IPS-20b (cell line): ENCODE measurements around the gene OPRM1.

Source experiments
- H3K27ac ChIP-seq: one replicate; pipeline ENCODE4 v1.5.1; 2013; ENCODE audit warnings: low read length
- H3K27me3 ChIP-seq: 2 replicates; pipeline ENCODE4 v1.6.1; 2013; ENCODE audit warnings: mild to moderate bottlenecking, low read length, inconsistent platforms; ENCODE audit not compliant: insufficient read depth
- H3K36me3 ChIP-seq: 2 replicates; pipeline ENCODE4 v1.6.1; 2013; ENCODE audit warnings: low read depth, mild to moderate bottlenecking, inconsistent platforms, low read length, moderate library complexity; ENCODE audit not compliant: insufficient read depth
- H3K4me1 ChIP-seq: 2 replicates; pipeline ENCODE4 v1.6.1; 2013; ENCODE audit warnings: mild to moderate bottlenecking, control low read depth, inconsistent platforms, low read length, moderate library complexity; ENCODE audit not compliant: insufficient read depth
- H3K4me3 ChIP-seq: 2 replicates; pipeline ENCODE4 v1.5.1; 2013; ENCODE audit warnings: mild to moderate bottlenecking, low read length, inconsistent platforms
- H3K9ac ChIP-seq: 2 replicates; pipeline ENCODE4 v1.6.1; 2013; ENCODE audit warnings: low read depth, mild to moderate bottlenecking, inconsistent platforms, low read length, moderate library complexity
- H3K9me3 ChIP-seq: 2 replicates; pipeline ENCODE4 v1.6.1; 2013; ENCODE audit warnings: mild to moderate bottlenecking, low read depth, low read length, inconsistent platforms; ENCODE audit not compliant: insufficient read depth

Gene OPRM1

GRCh38 chr6:154267508-154268106 lies 228.6 kb downstream of the OPRM1 start:
- no peak overlapping the region for H3K9ac ChIP-seq
- H3K36me3 ChIP-seq, result no peaks in the 10 kb centered on the region
- H3K27me3 ChIP-seq, result no peaks in the 10 kb centered on the region
- H3K9me3 ChIP-seq, result no peaks in the 10 kb centered on the region
- no peak overlapping the region for H3K4me3 ChIP-seq
- H3K27ac ChIP-seq, result no peak overlapping the region
- H3K4me1 ChIP-seq, result no peaks in the 10 kb centered on the region

DNA sequence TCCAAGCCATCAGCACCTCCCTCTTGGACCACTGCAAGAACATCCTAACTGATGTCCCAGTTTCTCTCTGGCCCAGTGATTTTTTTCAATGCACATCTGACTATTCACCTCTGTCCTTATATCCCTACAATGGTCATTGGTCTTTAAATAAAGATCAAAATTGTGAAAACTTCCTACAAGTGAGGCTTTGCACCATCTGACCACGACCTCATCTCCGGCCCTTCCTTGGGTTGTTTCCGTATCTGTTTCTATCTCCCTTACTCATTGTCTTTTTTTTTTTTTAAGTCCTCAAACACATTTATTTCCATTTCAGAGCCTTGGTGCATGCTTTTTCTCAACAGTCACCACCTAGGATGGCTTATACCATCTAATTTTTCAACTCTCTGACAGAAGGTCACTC lies 229.4 kb downstream of the OPRM1 start:
- H3K27me3 ChIP-seq, result no peaks in the 10 kb centered on the region
- H3K27ac ChIP-seq, result no peak overlapping the region
- H3K4me3 ChIP-seq, result no peak overlapping the region
- H3K9ac ChIP-seq, result no peak overlapping the region
- H3K36me3 ChIP-seq, result no peaks in the 10 kb centered on the region
- no peaks in the 10 kb centered on the region for H3K4me1 ChIP-seq
- H3K9me3 ChIP-seq, result no peaks in the 10 kb centered on the region

DNA sequence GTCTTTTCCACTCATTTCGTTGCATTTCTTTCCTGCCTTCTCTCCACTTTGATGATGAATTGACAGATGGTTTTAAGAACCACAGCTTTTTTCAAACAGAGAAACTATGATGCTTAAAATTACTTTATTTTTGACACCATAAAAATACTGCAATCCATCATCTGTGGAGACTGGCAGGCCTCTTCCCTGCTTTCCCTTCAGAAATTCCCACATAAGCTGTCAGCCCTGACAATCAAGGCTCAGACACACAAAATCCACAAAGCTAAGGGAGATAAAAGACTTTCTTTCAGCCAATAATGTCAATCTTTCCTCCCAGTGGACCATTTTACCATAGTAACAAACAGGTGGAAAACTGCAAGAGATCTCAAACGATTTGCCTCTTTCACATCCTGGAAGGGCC lies 235.1 kb downstream of the OPRM1 start:
- Histone ChIP-seq H3K36me3 (no peaks in the 10 kb centered on the region), H3K27ac (no peak overlapping the region)

GRCh38 chr6:154276810-154277628 lies 238.0 kb downstream of the OPRM1 start:
- H3K4me3 ChIP-seq, result no peak overlapping the region
- no peaks in the 10 kb centered on the region for H3K27me3 ChIP-seq
- no peak overlapping the region for H3K27ac ChIP-seq
- no peaks in the 10 kb centered on the region for H3K9me3 ChIP-seq
- no peak overlapping the region for H3K9ac ChIP-seq
- no peaks in the 10 kb centered on the region for H3K4me1 ChIP-seq
- no peaks in the 10 kb centered on the region for H3K36me3 ChIP-seq

More for the DNA sequence above, 235.1 kb downstream of the OPRM1 start:
- Histone ChIP-seq H3K9me3 (no peaks in the 10 kb centered on the region), H3K27me3 (no peaks in the 10 kb centered on the region), H3K4me3 (no peak overlapping the region), H3K4me1 (no peaks in the 10 kb centered on the region), H3K9ac (no peak overlapping the region)

DNA sequence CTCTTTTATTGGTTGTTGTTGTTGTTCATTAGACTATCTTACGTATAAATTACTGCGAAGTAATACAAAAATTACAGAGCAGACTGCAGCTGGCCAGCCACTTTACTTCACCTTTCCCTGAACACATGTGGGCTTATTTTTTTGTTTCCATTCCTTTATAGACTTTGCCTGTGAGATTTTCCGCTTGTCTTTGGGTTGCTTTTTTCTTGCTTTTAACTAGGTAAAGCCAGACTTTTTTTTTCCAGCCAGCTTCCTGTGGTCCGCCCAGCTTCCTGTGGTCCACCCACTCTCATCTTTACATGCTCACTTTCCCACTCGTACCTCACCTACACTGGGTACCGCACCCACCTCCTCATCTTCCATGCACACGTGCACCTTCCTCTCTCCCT lies 238.6 kb downstream of the OPRM1 start:
- Histone ChIP-seq H3K4me3 (no peak overlapping the region), H3K9ac (no peak overlapping the region), H3K27ac (no peak overlapping the region)

GRCh38 chr6:154280521-154280920 lies 241.5 kb downstream of the OPRM1 start:
- Histone ChIP-seq H3K36me3 (no peaks in the 10 kb centered on the region), H3K4me3 (no peak overlapping the region), H3K9ac (no peak overlapping the region), H3K27me3 (no peaks in the 10 kb centered on the region), H3K27ac (no peak overlapping the region), H3K9me3 (no peaks in the 10 kb centered on the region), H3K4me1 (no peaks in the 10 kb centered on the region)

More for the DNA sequence above, 238.6 kb downstream of the OPRM1 start:
- H3K36me3 ChIP-seq, result no peaks in the 10 kb centered on the region
- H3K9me3 ChIP-seq, result no peaks in the 10 kb centered on the region
- no peaks in the 10 kb centered on the region for H3K27me3 ChIP-seq
- no peaks in the 10 kb centered on the region for H3K4me1 ChIP-seq

DNA sequence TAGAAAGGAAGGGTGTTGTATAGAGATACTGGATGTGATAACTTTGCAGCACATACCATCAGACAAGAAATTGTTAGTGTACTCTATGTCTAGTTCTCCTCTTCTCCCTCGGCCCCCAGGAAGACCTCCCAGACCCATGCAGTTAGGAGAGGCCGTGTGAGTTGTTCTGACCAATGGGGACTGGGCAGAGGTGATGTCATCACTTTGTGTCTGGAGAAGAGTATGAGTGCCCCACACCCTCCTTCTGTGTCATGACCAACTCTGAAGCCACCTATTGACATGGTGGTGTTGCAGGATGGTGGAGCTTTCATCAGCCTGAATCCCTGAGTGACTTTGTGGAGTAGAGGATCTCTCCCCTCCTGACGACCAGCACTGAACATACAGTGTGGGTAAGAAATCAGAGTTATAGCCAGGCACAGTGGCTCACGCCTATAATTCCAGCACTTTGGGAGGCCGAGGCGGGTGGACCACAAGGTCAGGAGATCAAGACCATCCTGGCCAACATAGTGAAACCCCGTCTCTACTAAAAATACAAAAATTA lies 245.3 kb downstream of the OPRM1 start:
- Histone ChIP-seq H3K27me3 (no peaks in the 10 kb centered on the region), H3K27ac (no peak overlapping the region), H3K4me3 (no peak overlapping the region), H3K9ac (no peak overlapping the region), H3K4me1 (no peaks in the 10 kb centered on the region), H3K36me3 (no peaks in the 10 kb centered on the region), H3K9me3 (no peaks in the 10 kb centered on the region)

DNA sequence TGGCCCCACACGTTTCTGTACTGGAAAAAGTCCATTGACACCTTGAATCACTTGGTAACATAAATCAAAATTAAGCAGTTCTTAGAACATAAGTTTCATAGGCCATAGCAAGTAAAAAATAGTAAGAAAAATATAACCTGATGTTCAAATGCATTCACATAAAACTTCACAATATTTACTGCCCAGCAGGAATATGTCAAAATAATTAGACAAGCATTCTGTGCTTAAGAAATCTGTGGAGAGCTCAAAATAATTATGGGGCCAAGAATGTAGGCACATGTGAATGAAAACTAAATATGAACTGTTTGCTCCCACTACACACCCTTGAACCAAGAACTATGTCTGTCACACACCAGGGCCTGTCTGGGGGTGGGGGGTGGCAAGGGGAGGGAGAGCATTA lies 246.8 kb downstream of the OPRM1 start:
- H3K36me3 ChIP-seq, result no peaks in the 10 kb centered on the region

DNA sequence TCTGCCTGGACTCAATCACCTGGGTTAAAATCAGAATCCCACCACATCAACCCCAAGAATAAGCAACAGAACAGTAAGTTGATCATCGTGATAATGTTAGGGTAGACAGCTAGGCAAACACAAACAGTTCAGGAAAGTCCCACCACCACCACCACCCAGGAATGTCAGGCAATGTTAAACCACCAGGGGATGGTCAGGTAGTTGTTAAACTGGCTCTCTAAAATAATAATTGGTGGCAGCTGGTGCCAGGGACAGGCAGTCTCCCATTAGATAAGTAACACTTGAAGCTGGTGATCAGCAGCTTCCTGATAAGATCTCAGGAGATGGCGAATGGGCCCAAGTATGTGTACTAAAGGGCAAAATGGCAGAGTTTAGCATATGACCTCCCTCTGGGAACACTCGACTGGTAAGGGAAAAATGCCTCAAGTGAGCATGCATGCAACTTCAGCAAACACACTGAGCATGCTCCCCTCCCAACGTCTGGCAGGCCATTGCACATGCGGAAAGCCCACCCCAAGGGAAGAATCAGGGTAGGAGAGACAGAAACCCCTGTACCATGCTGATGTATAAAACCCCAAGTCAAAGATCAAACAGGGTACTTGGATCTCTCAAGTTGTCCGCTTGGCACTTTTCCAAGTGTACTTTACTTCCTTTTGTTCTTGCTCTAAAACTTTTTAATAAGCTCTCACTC lies 250.9 kb downstream of the OPRM1 start:
- no peak overlapping the region for H3K27ac ChIP-seq
- no peak overlapping the region for H3K9ac ChIP-seq
- no peak overlapping the region for H3K4me3 ChIP-seq
- H3K9me3 ChIP-seq, result no peaks in the 10 kb centered on the region
- peaks cover 3% of the 10 kb centered on the region; the same call in 1 of the 2 replicates for H3K4me1 ChIP-seq
- H3K27me3 ChIP-seq, result no peaks in the 10 kb centered on the region
- H3K36me3 ChIP-seq, result no peaks in the 10 kb centered on the region

More for the DNA sequence above, 246.8 kb downstream of the OPRM1 start:
- H3K9ac ChIP-seq, result no peak overlapping the region
- H3K27ac ChIP-seq, result no peak overlapping the region
- H3K4me1 ChIP-seq, result no peaks in the 10 kb centered on the region
- H3K9me3 ChIP-seq, result no peaks in the 10 kb centered on the region
- no peak overlapping the region for H3K4me3 ChIP-seq
- no peaks in the 10 kb centered on the region for H3K27me3 ChIP-seq

GRCh38 chr6:154292066-154292465 lies 253.0 kb downstream of the OPRM1 start:
- Histone ChIP-seq H3K4me3 (no peak overlapping the region), H3K36me3 (no peaks in the 10 kb centered on the region), H3K4me1 (peaks cover 3% of the 10 kb centered on the region; the same call in 1 of the 2 replicates), H3K27ac (no peak overlapping the region), H3K27me3 (no peaks in the 10 kb centered on the region), H3K9ac (no peak overlapping the region), H3K9me3 (no peaks in the 10 kb centered on the region)

DNA sequence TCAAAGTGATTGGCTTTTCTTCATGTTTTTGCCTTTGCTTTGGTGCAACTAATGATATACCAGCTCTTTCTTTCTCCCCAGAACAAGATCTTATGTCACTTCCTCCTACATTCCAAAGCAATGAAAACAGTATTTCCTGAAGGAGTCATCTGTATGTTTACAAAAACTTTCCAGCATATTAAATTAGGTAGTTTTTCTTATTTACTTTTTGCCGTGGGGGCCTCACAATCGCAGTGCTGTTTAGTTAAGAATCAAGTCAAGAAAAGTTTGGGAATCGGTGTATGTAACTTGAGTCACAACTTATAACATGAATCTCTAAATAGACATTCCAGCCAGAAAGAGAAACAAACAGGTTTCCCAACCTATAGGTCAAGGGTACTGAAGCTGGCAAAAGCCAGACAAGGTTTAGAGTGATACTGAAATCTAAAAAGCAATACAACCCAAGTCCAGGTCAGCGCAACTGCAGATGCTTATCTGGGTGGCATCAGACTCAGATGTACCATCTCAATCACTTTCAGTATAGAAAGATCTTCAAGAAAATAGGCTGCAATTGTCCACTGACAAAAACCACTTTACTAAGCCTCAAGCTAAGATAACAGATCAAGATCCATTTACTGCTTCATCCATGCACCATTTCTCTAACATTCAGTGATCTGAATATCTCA lies 253.9 kb downstream of the OPRM1 start:
- no peak overlapping the region for H3K27ac ChIP-seq
- no peaks in the 10 kb centered on the region for H3K9me3 ChIP-seq
- H3K9ac ChIP-seq, result no peak overlapping the region
- peaks cover 6% of the 10 kb centered on the region; the same call in 1 of the 2 replicates for H3K4me1 ChIP-seq
- no peaks in the 10 kb centered on the region for H3K36me3 ChIP-seq
- H3K4me3 ChIP-seq, result no peak overlapping the region
- no peaks in the 10 kb centered on the region for H3K27me3 ChIP-seq
